Activated CD4-positive, alpha-beta T cell treated with anti-CD3 and anti-CD28 coated beads, Interleukin-2, amount 50 U/mL, for 16 hours (primary cell): ENCODE data around the gene CKMT1B.
"Not testable (repeated sequence)": the region's sequence is repeated elsewhere in the genome, so short reads cannot be mapped to it uniquely, and the experiment has no call there.

ENCODE experiments used
- DNase-seq: peaks from one replicate; pipeline ENCODE4 v3.0.0-alpha.2; 2020

The CKMT1B gene

DNA sequence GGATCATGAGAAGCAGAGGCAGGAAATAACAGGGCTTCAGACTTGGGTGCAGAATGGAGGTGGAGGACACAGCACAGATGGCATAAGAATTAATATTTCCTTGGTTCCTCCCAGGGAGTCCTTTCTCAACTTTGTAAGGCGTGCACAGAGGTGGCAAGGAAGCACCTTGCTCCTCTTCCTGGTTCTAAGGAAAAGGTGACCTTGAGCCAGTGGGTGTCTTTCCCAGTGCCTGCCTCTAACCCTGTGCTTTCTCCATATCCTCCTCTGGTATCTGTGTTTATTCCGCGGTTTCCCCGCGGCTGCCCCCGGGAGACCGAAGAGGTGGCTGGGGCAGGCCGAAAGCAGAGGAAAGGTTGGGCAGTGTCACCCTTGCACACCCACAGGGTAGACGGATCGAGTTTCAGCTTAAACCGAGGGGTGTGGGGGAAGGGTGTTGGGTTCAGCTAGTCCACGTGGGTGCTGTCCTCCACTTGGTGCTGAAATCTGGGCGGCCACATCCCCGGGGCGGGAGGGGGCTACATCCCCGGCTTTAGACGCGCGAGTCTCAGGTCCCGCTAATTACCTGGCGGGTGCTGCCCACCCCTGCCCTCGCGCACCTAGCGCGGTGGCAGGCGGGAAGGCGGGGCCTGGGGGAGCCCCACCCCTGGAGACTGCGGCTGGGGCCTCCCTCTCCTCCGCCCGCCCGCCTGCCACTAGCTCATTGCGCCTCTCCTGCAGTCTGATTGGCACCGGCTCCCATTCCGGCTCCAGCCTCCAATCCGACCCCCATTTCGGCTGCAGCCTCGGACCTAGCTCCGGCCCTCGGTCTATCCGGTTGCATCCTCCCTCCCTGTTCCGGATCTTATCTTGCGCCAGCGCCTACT, at the start of gene CKMT1B:
TSS of gene CKMT1B (plus strand) at position 700 of the 863 bp plus-strand sequence. CDS start 192 bp downstream, outside the sequence.
- DNase-seq, result not testable (repeated sequence)

DNA sequence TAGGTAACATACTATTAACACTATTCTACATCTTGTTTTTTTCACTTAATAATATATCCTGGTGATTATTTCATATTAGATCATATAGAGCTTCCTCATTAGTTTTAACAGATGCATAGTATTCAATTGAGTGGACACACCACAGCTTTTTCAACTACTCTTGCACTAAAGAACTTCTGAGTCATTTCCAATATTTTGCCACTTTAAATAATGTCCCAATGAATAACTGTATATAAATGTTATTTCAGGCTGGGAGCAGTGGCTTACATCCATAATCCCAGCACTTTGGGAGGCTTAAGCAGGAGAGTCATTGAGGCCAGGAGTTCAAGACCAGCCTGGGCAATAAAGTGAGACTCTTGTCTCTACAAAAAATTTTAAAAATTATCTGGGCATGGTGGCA, 49.6 kb upstream of the CKMT1B start:
- no peak for DNase-seq

DNA sequence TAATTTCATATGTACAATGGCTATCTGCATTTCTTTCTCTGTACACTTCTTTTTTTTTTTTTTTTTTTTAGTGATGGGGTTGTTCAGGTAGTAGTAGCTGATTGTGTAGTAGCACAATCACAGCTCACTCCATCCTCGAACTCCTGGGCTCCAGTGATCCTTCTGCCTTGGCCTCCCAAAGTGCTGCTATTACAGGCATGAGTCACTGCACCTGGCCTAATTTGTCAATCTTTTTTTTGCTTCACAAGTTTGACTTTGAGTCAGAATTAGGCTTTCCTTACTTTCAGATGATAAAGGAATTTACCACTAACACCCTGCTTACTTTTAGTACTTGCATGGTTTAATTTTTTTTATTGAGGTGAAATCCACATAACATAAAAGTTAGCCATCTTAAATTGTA, 48.4 kb upstream of the CKMT1B start:
- no peak for DNase-seq

DNA sequence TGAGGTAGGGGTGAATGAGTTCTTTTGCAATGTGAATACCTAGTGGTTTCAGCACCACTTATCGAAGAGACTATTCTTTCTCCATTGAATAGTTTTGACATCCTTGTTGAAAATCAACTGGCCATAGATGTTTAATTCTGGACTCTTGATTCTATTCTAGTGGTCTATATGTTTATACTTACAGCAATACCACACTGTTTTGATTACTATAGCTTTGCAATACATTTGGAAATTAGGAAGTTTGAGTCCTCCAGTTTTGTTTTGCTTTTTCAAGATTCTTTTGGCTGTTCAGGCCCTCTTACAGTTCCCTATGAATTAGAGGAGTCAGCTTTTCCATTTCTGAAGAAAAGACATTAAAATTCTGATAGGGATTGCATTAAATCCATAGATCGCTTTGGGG, 46.3 kb upstream of the CKMT1B start:
- DNase-seq, result no peak

DNA sequence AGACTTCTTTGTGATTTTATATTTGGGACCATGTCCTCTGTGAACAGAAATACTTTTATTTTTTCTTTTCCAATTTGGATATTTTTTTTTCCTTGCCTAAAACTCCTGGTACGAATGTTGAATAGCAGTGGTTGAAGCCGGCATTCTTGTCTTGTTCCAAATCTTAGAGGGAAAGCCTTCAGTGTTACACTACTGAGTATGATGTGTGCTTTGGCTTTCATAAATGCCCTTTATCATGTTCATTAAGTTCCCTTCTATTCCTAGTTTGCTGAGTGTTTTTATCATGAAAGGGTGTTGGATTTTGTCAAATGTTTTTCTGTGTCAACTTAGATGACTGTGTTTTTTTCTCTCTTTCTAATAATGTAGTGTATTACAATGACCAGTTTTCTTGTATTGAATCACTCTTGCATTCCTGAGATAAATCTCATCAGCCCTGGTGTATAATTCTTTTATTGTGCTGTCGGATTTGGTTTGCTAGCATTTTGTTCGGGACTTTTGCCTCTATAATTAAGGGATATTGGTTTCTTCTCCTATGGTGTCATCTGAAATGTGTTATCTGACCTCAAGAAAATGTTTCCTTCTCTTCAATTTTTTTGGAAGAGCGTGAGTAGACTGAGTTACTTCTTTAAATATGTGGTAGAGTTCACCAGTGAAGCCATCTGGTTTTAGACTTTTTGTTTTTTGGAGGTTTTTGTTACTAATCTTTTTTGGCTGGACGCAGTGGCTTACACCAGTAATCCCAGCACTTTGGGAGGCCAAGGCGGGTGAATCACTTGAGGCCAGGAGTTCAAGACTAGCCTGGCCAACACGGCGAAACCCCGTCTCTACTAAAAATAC, 43.1 kb upstream of the CKMT1B start:
- DNase-seq, result no peak

DNA sequence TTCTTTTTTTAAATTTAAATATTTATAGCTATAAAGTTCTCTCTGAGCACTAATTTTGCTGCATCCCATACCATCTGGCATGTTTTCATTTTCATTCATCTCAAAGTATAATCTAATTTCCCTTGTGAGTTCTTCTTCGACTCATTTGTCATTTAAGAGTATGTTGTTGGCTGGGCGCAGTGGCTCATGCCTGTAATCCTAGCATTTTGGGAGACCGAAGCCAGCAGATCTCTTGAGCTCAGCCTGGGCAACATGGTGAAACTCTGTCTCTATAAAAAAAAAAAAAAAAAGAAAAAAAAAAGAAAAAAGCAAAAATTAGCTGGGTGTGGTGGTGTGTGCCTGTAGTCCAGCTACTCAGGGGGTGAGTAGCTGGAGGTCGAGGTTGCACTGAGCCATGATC, 41.6 kb upstream of the CKMT1B start:
- DNase-seq, result no peak

DNA sequence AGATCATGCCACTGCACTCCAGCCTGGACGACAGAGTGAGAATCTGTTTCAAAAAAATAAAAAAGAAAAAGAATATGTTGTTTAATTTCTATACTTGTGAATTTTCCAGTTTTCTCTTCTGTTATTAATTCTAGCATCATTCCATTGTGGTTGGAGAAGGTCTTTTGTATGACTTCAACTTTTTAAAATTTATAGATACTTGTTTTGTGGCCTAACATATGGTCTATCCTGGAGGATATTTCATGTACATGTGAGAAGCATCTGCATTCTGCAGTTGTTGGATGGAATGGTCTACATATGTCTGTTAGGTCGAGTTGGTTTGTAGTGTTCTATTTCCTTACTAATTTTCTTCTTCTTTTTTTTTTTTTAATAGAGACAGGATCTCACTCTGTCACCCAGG, 40.8 kb upstream of the CKMT1B start:
- no peak for DNase-seq

DNA sequence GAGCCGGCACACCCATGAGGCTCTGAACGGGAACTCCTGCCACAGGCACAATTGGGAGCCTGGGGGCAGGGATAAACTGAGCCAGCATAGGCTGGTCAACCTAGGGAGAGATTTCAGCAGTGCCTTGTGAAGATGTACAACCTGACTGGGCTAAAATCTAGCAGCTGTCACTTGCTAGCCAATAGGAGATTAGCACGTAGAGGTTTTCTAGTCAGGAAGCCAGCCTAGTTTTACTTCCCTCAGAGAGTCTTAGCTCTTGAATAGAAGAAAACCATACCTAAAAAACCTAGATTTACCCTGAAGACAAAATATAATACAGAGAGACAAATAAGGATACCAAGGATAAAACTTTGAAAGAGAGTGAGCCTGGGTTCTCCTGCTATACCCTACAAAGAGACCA, 31.1 kb upstream of the CKMT1B start:
- DNase-seq, result not testable (repeated sequence)

DNA sequence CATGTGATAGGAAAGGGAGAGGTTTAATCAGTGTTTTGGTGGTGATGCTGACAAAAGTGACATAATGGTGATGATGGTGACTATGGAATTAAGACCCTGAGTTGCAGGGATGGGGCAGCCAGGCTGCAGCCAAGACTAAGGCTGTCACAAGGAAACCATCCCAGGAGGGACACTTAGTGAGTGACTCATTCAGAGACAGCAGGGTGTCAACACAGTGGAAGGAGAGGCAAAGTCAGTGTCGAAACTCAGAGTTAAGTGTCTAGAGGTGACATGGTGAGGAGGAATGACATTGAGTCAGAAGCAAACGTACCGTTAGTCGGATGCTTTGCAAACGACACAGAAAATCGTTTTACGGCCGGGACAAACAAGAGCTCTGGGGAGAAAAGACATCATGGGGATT, 30.0 kb upstream of the CKMT1B start:
- not testable (repeated sequence) for DNase-seq

DNA sequence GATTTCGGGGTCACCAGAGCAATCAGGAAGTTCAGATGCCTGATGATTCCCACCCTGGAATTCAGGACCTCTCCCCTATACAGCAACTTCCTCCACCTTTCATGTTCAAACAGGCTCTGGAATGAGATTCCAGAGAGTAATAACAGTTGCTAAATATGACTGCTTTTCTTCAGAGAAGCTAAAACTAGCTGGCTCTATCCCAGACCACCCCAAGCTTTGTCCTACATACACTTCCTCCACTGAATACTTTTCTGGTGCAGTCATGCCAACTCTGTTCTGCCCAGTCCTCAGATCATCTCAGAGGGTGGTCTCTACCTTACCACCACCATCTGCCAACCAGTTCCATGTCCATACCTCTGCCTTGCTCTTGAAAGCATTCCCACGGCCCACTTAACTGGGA, 27.2 kb upstream of the CKMT1B start:
- not testable (repeated sequence) for DNase-seq

DNA sequence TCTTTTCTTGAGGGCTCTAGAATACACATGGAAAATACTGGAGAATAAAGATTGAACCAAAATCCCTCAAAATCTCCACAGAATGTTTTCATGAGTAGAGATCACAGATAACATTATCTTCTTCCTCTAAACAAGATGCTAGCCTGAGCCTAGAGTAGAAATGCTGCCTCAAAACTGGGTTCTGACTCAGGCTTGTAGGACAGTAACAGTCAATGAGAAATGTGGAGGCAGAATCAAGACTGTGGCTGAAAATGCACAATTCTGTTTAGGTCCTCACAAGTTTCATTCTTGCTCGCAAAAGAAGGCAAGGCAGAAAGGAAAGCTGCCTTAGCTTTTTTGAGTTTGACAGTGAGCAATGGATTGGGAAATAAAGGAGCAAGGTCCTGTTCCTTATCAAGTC, 19.2 kb upstream of the CKMT1B start:
- DNase-seq, result not testable (repeated sequence)

DNA sequence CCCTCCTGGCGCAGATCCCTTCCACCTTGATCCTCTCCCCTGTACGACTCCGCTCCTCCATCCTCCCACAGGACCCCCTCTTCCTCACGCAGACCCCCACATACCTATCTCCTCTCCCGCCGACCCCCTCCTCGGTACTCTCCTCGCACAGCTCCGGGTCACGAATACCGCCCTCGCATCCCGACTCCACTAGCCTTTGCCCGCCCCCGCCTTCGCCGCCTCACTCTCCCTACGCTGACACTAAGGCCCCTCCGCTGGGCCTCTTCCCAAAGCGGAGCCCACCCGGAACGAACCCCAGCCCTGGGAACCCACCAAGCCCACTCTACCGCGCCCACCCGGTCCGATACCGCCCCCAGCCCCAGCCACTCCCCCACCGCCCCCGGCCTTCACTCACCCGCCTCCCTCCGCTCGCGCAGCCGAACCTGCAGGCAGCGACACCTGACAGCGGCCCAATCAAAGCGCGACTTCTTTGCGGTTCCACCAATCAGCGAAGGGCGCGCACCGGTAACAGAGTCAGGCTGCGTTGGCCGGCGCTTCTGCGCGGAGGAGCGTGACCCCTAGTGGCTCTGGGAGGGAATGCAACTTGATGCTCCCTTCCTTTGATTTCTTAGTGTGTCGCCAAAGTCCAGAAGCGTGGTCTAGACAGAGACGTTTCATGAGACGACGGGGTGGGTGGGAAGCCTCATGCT, 3.9 kb upstream of the CKMT1B start, which contains the start of gene PPIP5K1:
TSS of gene PPIP5K1 (minus strand) at position 431 of the 689 bp plus-strand sequence. CDS start 5,704 bp downstream, outside the sequence.
- DNase-seq, result not testable (repeated sequence)

DNA sequence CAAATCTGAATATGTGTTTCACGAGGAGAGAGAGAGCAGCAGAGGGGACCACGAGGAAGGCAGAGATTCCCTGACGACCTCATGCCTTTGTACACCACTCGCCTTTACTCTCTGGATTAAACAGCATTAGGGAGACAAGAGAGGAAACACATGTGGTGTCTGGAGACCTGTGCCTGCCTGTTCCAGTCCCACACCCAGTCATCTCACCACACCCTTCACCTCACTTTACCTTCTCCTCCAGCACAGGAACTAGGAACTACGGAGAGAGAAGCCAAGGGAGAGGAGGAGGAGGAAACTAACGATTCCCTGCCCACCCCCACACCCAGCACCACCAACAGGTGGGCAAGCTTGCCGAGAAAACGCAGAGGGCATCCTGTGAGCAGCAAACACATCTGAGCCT, 986 bp upstream of the CKMT1B start:
- DNase-seq, result not testable (repeated sequence)

DNA sequence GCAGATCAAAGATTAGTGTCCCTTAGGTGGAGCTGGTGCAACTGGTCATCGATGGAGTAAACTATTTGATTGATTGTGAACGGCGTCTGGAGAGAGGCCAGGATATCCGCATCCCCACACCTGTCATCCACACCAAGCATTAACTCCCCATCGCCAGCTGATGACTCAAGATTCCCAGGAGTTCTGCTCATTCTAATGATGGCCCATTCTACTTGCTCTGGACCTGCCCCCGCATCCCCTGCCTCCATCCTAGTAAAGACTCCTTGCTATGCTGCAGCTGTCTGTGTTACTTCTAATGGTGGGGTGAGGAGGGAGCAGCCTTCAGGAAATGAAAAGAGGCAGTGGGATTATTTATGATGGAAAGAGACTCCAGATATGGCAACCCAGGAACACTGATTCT, 5.3 kb downstream of the CKMT1B start:
- DNase-seq, result not testable (repeated sequence)

DNA sequence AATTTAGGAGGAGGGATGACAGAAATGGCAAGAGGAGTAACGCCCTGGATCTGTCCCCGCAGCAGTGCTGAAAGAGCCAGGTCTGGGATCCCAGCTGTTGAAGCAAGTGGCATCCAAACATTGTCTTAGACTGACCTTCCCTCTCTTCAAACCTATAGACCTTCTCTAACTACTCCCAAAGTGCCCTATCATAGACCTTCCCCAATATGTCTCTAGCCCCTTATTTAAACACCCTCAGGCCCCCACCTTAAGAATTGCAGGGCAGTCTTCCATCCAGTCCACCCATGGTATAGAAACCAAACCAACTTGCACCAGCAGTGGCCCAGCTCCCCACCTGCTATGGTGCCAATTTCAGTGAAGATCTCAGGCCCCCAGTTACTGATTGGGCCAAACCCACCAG, 6.4 kb downstream of the CKMT1B start:
- DNase-seq, result not testable (repeated sequence)

DNA sequence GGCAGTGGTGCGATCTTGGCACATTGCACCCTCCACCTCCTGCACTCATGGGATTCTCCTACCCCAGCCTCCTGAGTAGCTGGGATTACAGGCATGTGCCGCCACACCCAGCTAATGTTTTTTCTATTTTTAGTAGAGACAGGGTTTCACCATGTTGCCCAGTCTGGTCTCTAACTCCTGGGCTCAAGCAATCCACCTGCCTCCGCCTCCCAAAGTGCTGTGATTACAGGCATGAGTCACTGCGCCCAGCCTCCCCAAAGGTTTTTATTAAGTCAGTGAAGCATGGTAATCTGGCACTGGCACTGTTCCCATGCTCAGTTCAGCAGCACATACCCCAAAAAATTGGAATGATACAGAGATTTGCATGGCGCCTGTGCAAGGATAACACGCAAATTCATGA, 8.4 kb downstream of the CKMT1B start:
- DNase-seq, result not testable (repeated sequence)

DNA sequence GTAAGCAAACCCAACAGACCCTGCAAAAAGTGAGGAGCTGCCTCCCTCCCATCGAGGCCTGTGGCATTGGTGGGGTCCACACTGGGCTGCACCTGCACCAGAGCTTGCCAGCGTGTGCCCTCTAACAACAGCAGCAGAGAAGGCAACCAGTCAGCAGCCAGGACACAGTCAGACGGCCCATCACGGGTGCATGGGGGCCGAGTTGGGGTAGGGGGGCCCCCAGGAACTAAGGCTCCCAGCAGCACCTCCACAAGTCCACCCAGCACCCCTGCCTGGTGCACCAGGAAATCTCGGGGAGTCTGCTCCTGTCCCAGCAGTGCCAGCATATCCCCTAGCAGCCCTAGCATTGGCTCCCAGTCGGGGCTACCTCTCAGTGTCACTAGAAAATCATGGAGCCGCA, 23.9 kb downstream of the CKMT1B start:
- DNase-seq, result not testable (repeated sequence)

DNA sequence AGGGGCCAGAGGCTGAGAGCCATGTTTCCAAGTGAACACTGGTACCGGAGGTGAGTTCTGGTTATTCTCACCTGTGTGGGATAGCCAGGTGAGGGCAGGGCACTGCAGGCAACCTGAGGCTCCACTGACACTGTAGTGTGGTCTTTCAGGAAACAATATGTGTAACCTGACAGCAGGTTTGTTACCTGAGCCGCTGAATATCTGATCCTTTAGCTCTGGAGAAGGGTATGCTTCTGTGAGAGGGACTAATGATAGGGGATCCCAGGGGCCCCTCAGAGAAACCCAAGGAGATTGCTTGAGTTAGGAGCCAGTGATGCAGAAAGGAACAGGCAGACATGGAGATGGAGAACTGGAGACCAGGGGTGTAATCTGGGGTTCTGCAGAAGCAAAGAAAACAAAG, 24.9 kb downstream of the CKMT1B start, which contains the start of gene STRC:
TSS of gene STRC (minus strand) at position 101 of the 400 bp plus-strand sequence. CDS start at position 23, 78 bp downstream.
- not testable (repeated sequence) for DNase-seq

DNA sequence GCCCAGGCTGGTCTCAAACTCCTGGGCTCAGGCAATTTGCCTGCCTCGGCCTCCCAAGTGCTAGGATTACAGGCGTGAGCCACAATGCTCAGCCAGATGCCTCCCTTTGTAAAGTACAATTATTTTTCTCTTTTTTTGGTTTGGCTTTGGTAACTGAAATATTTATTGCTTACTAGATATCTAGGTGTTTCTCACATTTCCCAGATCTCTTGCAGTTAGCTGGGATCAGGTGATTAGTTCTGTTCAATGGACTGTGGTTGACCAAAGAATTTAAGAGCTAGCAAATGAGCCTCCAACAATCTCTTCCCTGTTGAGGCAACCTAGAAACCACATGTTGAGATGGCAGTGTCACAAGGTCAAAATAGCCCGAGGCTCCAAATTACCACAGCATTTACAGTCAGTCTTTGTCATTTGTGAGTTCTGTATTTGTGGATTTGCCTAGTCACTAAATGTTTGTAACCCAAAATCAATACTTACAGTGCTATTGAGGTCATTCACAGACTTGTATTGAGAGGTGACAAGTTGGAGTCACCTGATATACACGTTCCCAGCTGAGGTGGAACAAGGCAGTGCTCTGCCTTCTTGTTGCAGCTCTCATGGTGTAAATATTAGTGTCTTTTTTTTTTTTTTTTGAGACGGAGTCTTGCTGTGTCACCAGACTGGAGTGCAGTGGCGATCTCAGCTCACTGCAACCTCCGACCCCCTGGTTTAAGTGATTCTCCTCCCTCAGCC, 28.4 kb downstream of the CKMT1B start:
- DNase-seq, result not testable (repeated sequence)

DNA sequence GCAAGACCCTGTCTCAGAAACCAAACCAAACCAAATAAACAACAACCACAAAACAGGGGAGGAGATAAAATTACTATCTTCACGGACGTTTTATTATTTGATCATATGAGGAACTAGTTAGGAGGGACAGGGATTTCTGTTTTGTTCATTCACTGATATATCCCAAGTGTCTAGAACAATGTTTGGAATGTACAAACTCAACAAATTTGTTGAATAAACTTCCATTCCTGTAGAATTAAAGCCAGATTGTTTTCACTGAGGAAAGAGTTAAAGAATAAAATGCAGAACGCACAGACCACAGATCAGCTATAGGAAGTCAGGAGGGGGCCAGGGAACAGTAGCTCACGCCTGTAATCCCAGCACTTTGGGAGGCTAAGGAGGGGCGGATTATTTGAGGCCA, 31.3 kb downstream of the CKMT1B start:
- no peak for DNase-seq

DNA sequence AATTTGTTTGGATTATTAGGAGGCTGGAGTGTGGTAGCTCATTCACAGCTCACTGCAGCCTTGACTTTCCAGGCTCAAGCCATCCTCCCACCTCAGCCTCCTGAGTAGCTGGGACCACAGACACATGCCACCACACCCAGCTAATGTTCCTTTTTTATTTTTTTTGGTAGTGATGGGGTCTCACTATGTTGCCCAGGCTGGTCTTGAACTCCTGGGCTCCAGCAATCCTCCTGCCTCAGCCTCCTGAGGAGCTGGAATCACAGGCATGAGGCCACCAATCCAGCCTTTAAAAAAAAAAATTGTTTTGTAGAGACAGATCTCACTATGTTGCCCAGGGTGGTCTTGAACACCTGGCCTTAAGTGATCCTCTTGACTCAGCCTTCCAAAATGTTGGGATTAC, 33.1 kb downstream of the CKMT1B start:
- DNase-seq, result not testable (repeated sequence)
